ENCODE data around the gene SUSD4.

The SUSD4 gene

GRCh38 chr1:223358826-223359225, 5.2 kb downstream of the SUSD4 start:
- DNase-seq (ENCODE audit: low spot score), result no peak

- DNase-seq (ENCODE audit: low spot score), result no peak
These were observed 8.3 kb downstream of the SUSD4 start for GRCh38 chr1:223355699-223356098.

- no peak for DNase-seq (ENCODE audit: low spot score)
These were observed 10.0 kb downstream of the SUSD4 start for GRCh38 chr1:223353939-223354338.

- no peak for DNase-seq (ENCODE audit: low spot score)
These were observed 11.0 kb downstream of the SUSD4 start for GRCh38 chr1:223352944-223353343.

GRCh38 chr1:223350361-223350908, 13.5 kb downstream of the SUSD4 start:
- no peak for DNase-seq (ENCODE audit: low spot score)

GRCh38 chr1:223349241-223349640, 14.7 kb downstream of the SUSD4 start:
- DNase-seq (ENCODE audit: low spot score), result no peak

GRCh38 chr1:223348439-223348838, 15.5 kb downstream of the SUSD4 start:
- no peak for DNase-seq (ENCODE audit: low spot score)

GRCh38 chr1:223347583-223347982, 16.4 kb downstream of the SUSD4 start:
- no peak for DNase-seq (ENCODE audit: low spot score)

- no peak for DNase-seq (ENCODE audit: low spot score)
These were observed 17.7 kb downstream of the SUSD4 start for GRCh38 chr1:223346311-223346710.

GRCh38 chr1:223345720-223346119, 18.3 kb downstream of the SUSD4 start:
- no peak for DNase-seq (ENCODE audit: low spot score)

- no peak for DNase-seq (ENCODE audit: low spot score)
These were observed 19.5 kb downstream of the SUSD4 start for GRCh38 chr1:223344491-223344890.

GRCh38 chr1:223343692-223344091, 20.3 kb downstream of the SUSD4 start:
- no peak for DNase-seq (ENCODE audit: low spot score)

- peak; percentile 29 for DNase-seq (ENCODE audit: low spot score)
These were observed 22.9 kb downstream of the SUSD4 start for GRCh38 chr1:223341121-223341520.

- no peak for DNase-seq (ENCODE audit: low spot score)
These were observed 23.3 kb downstream of the SUSD4 start for GRCh38 chr1:223340637-223341036.

- DNase-seq (ENCODE audit: low spot score), result no peak
These were observed 24.1 kb downstream of the SUSD4 start for GRCh38 chr1:223339861-223340260.

GRCh38 chr1:223338811-223339746, 24.9 kb downstream of the SUSD4 start:
- DNase-seq (ENCODE audit: low spot score), result no peak

GRCh38 chr1:223337174-223337869, 26.7 kb downstream of the SUSD4 start:
- DNase-seq (ENCODE audit: low spot score), result no peak

GRCh38 chr1:223334156-223334555, 29.8 kb downstream of the SUSD4 start:
- no peak for DNase-seq (ENCODE audit: low spot score)

- DNase-seq (ENCODE audit: low spot score), result no peak
These were observed 31.0 kb downstream of the SUSD4 start for GRCh38 chr1:223332997-223333396.

GRCh38 chr1:223331929-223332328, 32.0 kb downstream of the SUSD4 start:
- DNase-seq (ENCODE audit: low spot score), result no peak

- no peak for DNase-seq (ENCODE audit: low spot score)
These were observed 32.7 kb downstream of the SUSD4 start for GRCh38 chr1:223331301-223331700.

GRCh38 chr1:223330466-223330865, 33.5 kb downstream of the SUSD4 start:
- no peak for DNase-seq (ENCODE audit: low spot score)

All from globus pallidus (tissue), 1 donor.